RWPE1 (cell line): ENCODE results near the gene STX18.

Experiments used
- CTCF ChIA-PET: fragments of 350-600 bp; sonication (Branson Sonifier 250); formaldehyde crosslinking; extraction: SDS; loops from one replicate; lab custom pipeline; 2021; lab: Yijun Ruan, JAX
- POLR2A ChIA-PET: fragments of 400-600 bp; formaldehyde crosslinking; extraction: SDS; loops from one replicate; lab custom pipeline; 2020; ENCODE audit warnings: antibody characterized with exemption; ENCODE audit not compliant: low non-redundant PET; lab: Yijun Ruan, JAX
- DNase-seq: peaks from one replicate; pipeline ENCODE4 v3.0.0; 2012; ENCODE audit warnings: low spot score
- H3K27ac ChIP-seq: fragments of 450-650 bp; 2 replicates; pipeline ENCODE4 v1.5.1; 2017
- TF ChIP-seq, protein P1 (sequence below): fragments of 450-650 bp; conservative IDR thresholded peaks from 2 replicates; pipeline ENCODE4 v1.5.1; 2017; ENCODE audit warnings: low read depth, mild to moderate bottlenecking

The STX18 gene

DNA sequence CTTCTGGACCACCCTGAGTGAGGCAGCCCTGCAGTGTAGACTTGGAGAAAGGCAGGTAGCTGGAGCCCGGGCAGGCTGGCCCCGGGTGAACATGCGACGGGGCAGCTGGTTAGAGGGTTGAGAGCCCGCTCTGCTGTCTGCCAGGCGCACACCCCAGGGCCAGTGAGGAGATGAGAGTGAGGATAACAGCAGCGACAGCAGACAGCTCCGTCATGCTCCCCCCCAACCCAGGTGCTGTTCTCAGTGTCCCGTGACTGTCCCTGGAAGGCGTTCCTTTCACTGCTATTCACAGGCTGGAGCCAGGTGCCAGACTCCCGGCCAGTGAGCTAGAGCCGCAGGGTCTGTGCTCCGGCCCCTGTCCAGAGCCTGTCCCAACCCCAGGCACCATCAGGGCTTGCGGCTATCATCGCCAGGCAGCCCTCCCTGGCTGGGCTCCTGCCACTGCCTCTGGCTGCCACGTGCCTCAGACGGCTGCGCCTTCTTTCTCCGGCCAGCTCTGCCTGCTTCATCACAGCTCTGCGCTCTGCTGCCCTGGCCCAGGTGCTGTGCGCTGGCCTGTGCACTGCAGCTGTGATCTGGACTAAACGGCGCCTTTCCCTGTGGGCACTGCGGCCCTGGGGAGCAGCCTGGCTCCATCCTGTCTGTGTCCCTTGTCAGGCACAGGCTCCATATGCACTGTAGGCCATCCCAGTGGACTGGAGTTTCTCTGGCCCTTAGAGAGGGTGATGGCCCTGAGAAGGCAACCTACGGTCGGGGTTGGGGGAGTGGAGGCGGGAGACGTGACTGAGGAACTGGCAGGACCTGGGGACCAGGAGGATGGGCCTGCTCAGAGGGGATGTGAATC is 135.2 kb downstream of the STX18 start:
- POLR2A ChIA-PET = no interaction called here
- CTCF ChIA-PET = no interaction called here
- no peak overlapping the region for H3K27ac ChIP-seq
- TF ChIP-seq, protein P1, sequence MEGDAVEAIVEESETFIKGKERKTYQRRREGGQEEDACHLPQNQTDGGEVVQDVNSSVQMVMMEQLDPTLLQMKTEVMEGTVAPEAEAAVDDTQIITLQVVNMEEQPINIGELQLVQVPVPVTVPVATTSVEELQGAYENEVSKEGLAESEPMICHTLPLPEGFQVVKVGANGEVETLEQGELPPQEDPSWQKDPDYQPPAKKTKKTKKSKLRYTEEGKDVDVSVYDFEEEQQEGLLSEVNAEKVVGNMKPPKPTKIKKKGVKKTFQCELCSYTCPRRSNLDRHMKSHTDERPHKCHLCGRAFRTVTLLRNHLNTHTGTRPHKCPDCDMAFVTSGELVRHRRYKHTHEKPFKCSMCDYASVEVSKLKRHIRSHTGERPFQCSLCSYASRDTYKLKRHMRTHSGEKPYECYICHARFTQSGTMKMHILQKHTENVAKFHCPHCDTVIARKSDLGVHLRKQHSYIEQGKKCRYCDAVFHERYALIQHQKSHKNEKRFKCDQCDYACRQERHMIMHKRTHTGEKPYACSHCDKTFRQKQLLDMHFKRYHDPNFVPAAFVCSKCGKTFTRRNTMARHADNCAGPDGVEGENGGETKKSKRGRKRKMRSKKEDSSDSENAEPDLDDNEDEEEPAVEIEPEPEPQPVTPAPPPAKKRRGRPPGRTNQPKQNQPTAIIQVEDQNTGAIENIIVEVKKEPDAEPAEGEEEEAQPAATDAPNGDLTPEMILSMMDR = no peak
- DNase-seq = no peak

DNA sequence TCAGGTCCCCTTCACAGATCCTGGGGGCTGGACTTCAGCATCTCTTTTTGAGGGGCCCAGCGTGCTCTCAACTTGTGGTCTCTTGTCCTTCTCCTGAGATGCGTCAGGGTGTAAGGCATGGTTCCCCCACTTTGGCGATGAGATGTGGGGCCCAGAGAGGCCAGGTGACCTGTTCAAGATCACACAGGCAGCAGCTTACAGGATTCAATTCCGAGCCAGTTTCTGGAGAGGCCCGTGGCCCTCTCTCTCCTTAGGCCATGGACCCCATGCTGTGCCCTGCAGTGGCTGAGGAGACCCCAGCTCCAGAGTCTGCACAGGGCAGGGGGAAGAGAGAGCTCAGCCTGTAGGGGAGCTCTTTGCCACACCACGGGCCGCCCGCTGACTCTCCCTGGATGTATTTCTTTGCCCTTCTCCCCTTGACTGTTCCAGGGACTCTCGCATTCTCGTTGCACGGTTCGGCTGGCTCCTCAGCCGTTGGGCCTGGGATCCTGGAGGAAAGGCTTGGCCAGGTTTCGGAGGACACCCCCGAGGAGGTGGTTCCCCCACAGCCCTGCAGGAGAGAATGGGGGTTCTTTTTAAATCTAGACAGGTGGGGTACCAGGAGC is 136.4 kb downstream of the STX18 start:
- TF ChIP-seq, protein P1 = no peak
- ChIA-PET POLR2A (no interaction called here), CTCF (no interaction called here)
- DNase-seq = no peak
- no peak overlapping the region for H3K27ac ChIP-seq

DNA sequence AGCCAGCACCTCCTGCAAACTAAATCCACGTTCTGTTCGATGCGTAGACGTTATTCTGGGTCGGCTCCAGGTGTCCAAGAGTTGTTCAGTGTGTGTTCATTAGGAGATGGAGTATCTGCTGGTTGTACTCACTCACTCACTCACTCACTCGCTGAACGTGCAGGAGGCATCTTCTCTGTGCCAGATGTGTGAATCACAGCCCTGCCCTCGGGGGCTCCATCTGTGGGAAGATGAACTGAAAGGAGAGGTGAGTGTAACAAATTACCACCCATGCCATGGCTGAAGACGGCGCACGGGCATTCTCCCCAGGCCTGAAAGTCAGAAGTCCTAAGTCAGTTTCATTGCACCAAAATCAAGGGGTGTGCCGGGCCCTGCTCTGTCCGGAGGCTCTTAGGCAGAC is 138.9 kb downstream of the STX18 start:
- CTCF ChIA-PET = no interaction called here
- no peak overlapping the region for H3K27ac ChIP-seq
- DNase-seq = peak; percentile 48
- TF ChIP-seq, protein P1 = no peak
- POLR2A ChIA-PET = no interaction called here

DNA sequence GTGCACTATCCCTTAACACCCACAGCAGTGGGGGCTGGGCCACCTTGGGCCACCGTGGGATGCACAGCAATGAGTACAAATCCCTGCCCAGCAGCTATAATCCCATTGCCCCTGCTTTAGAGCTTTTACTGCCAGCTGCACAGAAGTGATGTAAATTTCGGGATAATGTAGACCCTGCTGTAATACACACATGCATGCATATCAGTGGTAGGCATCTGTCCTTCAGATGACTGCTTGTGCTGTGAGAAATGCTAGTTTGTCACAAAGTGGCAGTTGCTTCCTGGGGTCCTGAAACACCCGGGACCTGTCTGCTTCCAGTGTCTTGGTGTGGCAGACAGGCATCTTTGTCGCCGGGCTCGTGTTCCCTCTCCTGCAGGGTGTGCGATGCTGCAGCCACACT is 140.8 kb downstream of the STX18 start:
- TF ChIP-seq, protein P1 = no peak
- DNase-seq = no peak
- ChIA-PET POLR2A (no interaction called here), CTCF (no interaction called here)
- H3K27ac ChIP-seq = no peak overlapping the region

DNA sequence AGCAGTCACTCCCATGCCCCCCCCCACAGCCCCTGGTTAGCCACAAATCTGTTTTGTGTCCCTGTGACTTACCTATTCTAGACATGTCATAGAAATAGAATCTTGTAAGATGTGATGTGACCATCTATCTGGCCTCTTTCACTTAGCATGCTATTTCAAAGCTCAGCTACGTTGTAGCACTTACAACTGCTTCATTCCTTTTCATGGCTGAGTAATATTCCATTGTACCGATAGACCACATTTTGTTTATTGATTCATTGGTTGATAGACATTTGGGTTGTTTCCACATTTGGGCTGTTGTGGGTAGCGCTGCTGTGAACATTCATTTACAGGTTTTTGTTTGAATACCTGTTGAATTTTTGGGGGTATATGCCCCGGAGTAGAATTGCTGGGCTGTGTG is 143.4 kb downstream of the STX18 start:
- no peak overlapping the region for H3K27ac ChIP-seq
- ChIA-PET CTCF (no interaction called here), POLR2A (no interaction called here)
- TF ChIP-seq, protein P1 = no peak
- DNase-seq = no peak

DNA sequence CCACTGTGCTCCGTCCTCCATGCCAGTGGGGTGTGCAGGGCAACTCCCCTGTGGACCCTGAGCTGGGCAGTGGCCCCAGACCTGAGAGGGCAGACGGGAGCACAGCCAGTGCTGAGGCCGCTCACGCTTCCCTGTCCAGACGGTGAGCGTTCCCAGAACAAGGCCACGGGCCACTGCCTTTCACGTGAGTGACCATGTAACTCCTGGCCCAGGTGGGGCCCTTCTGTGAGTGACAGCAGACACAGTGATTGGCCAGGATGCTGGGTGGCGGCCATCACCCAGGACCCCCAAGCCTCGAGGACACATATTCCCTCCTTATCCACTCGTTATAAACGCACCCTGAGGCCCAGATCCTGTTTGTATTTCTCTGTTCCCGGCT is 144.4 kb downstream of the STX18 start:
- DNase-seq = no peak
- CTCF ChIA-PET = no interaction called here
- TF ChIP-seq, protein P1 = no peak
- H3K27ac ChIP-seq = no peak overlapping the region
- POLR2A ChIA-PET = no interaction called here
